Uterus (tissue), 4 donors: Measurements from ENCODE around the gene ABHD16B. TPM values are rescaled to one million over a fixed set of nuclear protein-coding genes. Genes with fewer than 3 reads are reported as not detected.

Experiments used
- DNase-seq, 2 donors: peaks; one replicate each; pipeline ENCODE4 v3.0.0-alpha.2; 2019 to 2020
- H3K27ac ChIP-seq, 2 donors: fragments of 200-600 bp; sonication (generic); 1 replicate in 1 of 2; 2 replicates in 1 of 2; pipeline ENCODE4 v1.5.1; 2016 to 2018
- H3K27me3 ChIP-seq, 2 donors: fragments of 200-600 bp; sonication (generic); one replicate each; pipeline ENCODE4 v1.5.1; 2018 to 2019; ENCODE audit warnings: control low read depth in 1 of 2
- H3K36me3 ChIP-seq, 2 donors: fragments of 200-600 bp; sonication (generic); one replicate each; pipeline ENCODE4 v1.5.1; 2019; ENCODE audit warnings: control low read depth in 1 of 2
- H3K4me1 ChIP-seq, 2 donors: fragments of 200-600 bp; sonication (generic); one replicate each; pipeline ENCODE4 v1.5.1; 2018 to 2019; ENCODE audit warnings: control low read depth in 1 of 2
- H3K4me3 ChIP-seq, 2 donors: fragments of 200-600 bp; sonication (generic); 1 replicate in 1 of 2; 2 replicates in 1 of 2; pipeline ENCODE4 v1.5.1; 2018 to 2019; ENCODE audit warnings: mild to moderate bottlenecking in 1 of 2
- H3K9me3 ChIP-seq, 2 donors: fragments of 200-600 bp; sonication (generic); one replicate each; pipeline ENCODE4 v1.5.1; 2019; ENCODE audit warnings: control low read depth in 1 of 2
- POLR2A ChIP-seq, 2 donors: fragments of 450-650 bp; IDR thresholded peaks; one replicate each; pipeline ENCODE4 v1.6.1; 2016; ENCODE audit warnings: antibody characterized with exemption in 2 of 2, mild to moderate bottlenecking in 1 of 2, moderate library complexity in 1 of 2
- intact Hi-C: fragments of 100-400 bp; cut with DNase I; formaldehyde crosslinking; loops from one replicate; pipeline ENCODE4 v1.15.1; 2023; ENCODE audit warnings: low total_unique reads
- small RNA-seq: library from RNA; depleted of rRNA; stranded (forward); fragments of <200 nt; gene quantifications from one replicate; pipeline ENCODE3, GENCODE V24; 2016
- total RNA-seq, 4 donors: library from RNA; depleted of rRNA in 3 of 4; stranded (reverse); fragments of >200 nt in 3 of 4; gene quantifications; one replicate each; pipeline versions ENCODE4 v1.1.0 to v1.2.4, GENCODE V29; 2014 to 2023
- TF ChIP-seq, protein P1 (sequence below), 4 experiments: fragments of 200-600 bp in 2 of 4; fragments of 450-650 bp in 2 of 4; sonication (generic) in 2 of 4; IDR thresholded peaks; one replicate each; pipeline ENCODE4 v1.5.1; 2016 to 2019; ENCODE audit warnings: antibody characterized with exemption in 4 of 4, mild to moderate bottlenecking in 2 of 4, moderate library complexity in 1 of 4
- donor health status: DM: yes; HTN: yes; CAD: no.

ABHD16B gene
- total RNA-seq, 4 donors from 2014 or later = not detected

DNA sequence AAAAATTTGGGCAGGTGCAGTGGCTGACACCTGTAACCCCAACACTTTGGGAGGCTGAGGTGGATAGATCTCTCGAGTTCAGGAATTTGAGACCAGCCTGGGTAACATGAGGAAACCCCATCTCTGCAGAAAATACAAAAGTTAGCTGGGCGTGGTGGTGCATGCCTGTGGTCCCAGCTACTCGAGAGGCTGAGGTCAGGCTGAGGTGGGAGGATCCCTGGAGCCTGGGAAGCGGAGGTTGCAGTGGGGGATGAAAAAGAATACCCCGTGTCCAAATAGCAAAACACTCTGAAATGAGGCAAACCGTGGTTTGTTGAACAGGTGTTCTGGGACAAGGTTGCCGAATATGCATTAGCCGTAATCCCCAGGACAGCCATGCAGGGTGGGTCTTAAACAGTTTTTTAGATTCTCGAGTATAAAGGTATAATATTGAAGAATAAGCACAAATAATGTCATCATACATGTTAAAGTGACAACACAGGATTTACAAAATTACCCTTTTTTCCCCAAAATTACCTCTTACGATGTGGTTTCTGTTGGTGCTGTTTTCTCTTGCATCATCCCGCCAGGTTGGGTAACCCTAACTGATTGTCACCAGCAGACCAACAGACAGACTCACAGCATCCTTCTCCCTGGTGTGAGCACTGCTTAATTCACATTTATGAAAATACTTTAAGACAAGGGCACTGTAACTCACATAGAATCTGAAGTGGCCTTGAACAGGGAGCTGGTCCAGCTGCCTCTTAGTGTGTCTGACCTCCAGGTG is 42.7 kb downstream of the ABHD16B start:
- no peaks in the 10 kb centered on the region for H3K27me3 ChIP-seq
- H3K27ac ChIP-seq = no peak overlapping the region
- H3K4me1 ChIP-seq = no peaks in the 10 kb centered on the region
- TF ChIP-seq POLR2A (IDR thresholded peaks at IDR 0.05) = no peak
- TF ChIP-seq, protein P1, sequence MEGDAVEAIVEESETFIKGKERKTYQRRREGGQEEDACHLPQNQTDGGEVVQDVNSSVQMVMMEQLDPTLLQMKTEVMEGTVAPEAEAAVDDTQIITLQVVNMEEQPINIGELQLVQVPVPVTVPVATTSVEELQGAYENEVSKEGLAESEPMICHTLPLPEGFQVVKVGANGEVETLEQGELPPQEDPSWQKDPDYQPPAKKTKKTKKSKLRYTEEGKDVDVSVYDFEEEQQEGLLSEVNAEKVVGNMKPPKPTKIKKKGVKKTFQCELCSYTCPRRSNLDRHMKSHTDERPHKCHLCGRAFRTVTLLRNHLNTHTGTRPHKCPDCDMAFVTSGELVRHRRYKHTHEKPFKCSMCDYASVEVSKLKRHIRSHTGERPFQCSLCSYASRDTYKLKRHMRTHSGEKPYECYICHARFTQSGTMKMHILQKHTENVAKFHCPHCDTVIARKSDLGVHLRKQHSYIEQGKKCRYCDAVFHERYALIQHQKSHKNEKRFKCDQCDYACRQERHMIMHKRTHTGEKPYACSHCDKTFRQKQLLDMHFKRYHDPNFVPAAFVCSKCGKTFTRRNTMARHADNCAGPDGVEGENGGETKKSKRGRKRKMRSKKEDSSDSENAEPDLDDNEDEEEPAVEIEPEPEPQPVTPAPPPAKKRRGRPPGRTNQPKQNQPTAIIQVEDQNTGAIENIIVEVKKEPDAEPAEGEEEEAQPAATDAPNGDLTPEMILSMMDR (IDR thresholded peaks at IDR 0.05) = no peak
- no peaks in the 10 kb centered on the region for H3K36me3 ChIP-seq
- H3K4me3 ChIP-seq = no peak overlapping the region
- no peak for DNase-seq
- intact Hi-C loops = no loop called here
- no peaks in the 10 kb centered on the region for H3K9me3 ChIP-seq

DNA sequence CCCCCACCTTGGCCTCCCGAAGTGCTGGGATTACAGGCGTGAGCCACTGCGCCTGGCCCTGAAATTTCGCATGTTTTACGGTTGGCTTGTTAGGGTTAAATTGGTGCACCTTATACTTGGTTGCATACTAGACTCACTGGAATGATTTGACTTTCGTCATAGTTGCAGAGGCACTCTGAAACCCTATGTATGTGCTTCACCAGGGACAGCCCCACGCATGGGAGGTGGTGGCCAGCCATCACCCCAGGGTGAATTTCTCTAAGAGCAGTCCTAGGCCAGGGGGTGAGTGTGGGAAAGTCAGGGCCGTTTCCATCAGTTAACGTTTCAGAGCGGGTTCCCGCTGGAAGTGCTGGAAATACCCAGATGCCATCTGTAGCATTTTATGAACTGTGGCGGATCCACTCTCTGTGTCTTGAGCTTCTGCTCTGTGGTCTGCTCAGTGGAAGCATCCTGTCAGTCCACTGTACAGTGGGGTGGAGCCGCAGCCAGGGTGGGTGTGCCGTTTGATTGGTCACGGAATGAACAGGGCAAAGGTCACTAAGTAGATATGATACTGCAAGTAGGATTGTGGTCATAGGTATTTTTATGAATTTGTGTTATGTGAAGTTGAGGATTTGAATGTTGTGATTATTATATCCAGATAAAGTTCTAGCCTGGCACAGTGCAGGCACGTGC is 46.8 kb downstream of the ABHD16B start:
- Histone ChIP-seq H3K4me1 (no peaks in the 10 kb centered on the region), H3K27me3 (no peaks in the 10 kb centered on the region), H3K36me3 (no peaks in the 10 kb centered on the region), H3K9me3 (no peaks in the 10 kb centered on the region), H3K27ac (no peak overlapping the region), H3K4me3 (no peak overlapping the region)
- no peak for DNase-seq
- intact Hi-C loops = no loop called here
- TF ChIP-seq, protein P1 (IDR thresholded peaks at IDR 0.05) = no peak
- TF ChIP-seq POLR2A (IDR thresholded peaks at IDR 0.05) = no peak

DNA sequence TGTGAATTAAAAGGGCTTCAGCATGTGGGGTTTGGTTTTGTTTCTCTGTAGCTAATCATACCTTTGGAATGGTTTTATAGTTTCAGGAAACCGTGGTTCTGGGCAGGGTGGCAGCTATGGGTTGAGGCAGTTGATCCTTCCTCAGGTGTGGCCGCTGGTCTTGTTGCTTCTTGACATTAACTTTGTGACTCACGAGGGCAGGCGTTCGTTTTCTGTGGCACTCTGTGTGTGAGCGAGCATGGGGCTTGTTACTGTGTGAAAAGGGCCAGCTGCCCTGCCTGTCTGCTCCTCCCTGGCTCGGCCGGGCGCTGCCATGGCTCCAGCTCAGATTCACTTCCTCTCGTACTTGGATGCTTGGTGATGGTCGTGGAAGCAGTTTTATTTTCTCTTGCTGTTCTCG is 49.9 kb downstream of the ABHD16B start:
- H3K9me3 ChIP-seq = no peaks in the 10 kb centered on the region
- no peak for DNase-seq
- H3K4me1 ChIP-seq = no peaks in the 10 kb centered on the region
- no peak for TF ChIP-seq POLR2A (IDR thresholded peaks at IDR 0.05)
- TF ChIP-seq, protein P1 (IDR thresholded peaks at IDR 0.05) = no peak
- intact Hi-C loops = no loop called here
- no peak overlapping the region for H3K4me3 ChIP-seq
- H3K27me3 ChIP-seq = no peaks in the 10 kb centered on the region
- no peak overlapping the region for H3K27ac ChIP-seq
- H3K36me3 ChIP-seq = no peaks in the 10 kb centered on the region

Small RNAs within 50 kb of the gene (small RNA-seq; reads per million reads assigned to genes)
- not detected for gene RNU1-134P

Other genes starting within 250 kb of the ABHD16B start
- gene GMEB2, start 234.4 kb upstream of the ABHD16B start, total RNA-seq = 10 to 100 TPM in 2 of 4 donors, 1 to 10 TPM in 2; 2.1 to 24.8 (median 11.5) TPM
- gene STMN3, start 208.1 kb upstream of the ABHD16B start, total RNA-seq = 10 to 100 TPM in 3 of 4 donors, 1 to 10 TPM in 1; 9.2 to 30.5 (median 20.9) TPM
- gene RTEL1, start 203.2 kb upstream of the ABHD16B start, total RNA-seq = 10 to 100 TPM; 17.4 to 56.5 (median 26.6) TPM
- 1 to 10 TPM in 1 of 4 donors, under 1 TPM in 1, not detected in 2; 0.83 to 4.1 TPM for gene TNFRSF6B, start 164.8 kb upstream of the ABHD16B start, total RNA-seq
- 10 to 100 TPM; 26.1 to 59.8 (median 33.5) TPM for gene ARFRP1, start 153.5 kb upstream of the ABHD16B start, total RNA-seq
- 10 to 100 TPM in 3 of 4 donors, 1 to 10 TPM in 1; 1.5 to 37.9 (median 15.3) TPM for gene ZGPAT, start 153.5 kb upstream of the ABHD16B start, total RNA-seq
- 10 to 100 TPM in 1 of 4 donors, 1 to 10 TPM in 3; 2.6 to 10.5 (median 8.4) TPM for gene LIME1, start 124.8 kb upstream of the ABHD16B start, total RNA-seq
- 100 to 1,000 TPM in 1 of 4 donors, 10 to 100 TPM in 3; 10.5 to 120 (median 41.0) TPM for gene SLC2A4RG, start 121.7 kb upstream of the ABHD16B start, total RNA-seq
- gene ZBTB46, start 30.2 kb upstream of the ABHD16B start, total RNA-seq = 10 to 100 TPM in 3 of 4 donors, 1 to 10 TPM in 1; 5.0 to 62.8 (median 38.8) TPM
- gene TPD52L2, start 3.8 kb downstream of the ABHD16B start, total RNA-seq = 10 to 100 TPM; 44.1 to 77.8 (median 62.0) TPM
- gene DNAJC5, start 33.6 kb downstream of the ABHD16B start, total RNA-seq = 10 to 100 TPM; 10.9 to 39.8 (median 25.6) TPM
- 10 to 100 TPM; 21.8 to 64.6 (median 23.5) TPM for gene UCKL1, start 94.9 kb downstream of the ABHD16B start, total RNA-seq
- 10 to 100 TPM in 3 of 4 donors, 1 to 10 TPM in 1; 4.7 to 23.3 (median 17.4) TPM for gene ZNF512B, start 108.4 kb downstream of the ABHD16B start, total RNA-seq
- gene SAMD10, start 118.1 kb downstream of the ABHD16B start, total RNA-seq = 1 to 10 TPM in 2 of 4 donors, under 1 TPM in 1, not detected in 1; 0.83 to 7.6 (median 1.2) TPM
- 10 to 100 TPM; 28.5 to 73.0 (median 69.6) TPM for gene PRPF6, start 119.6 kb downstream of the ABHD16B start, total RNA-seq
- gene C20orf204, start 174.7 kb downstream of the ABHD16B start, total RNA-seq = 1 to 10 TPM in 2 of 4 donors, under 1 TPM in 1, not detected in 1; 0.26 to 2.9 (median 1.9) TPM
- gene SOX18, start 188.1 kb downstream of the ABHD16B start, total RNA-seq = 100 to 1,000 TPM in 1 of 4 donors, 10 to 100 TPM in 2, 1 to 10 TPM in 1; 6.7 to 116 (median 19.1) TPM
- 10 to 100 TPM; 21.5 to 75.4 (median 27.2) TPM for gene TCEA2, start 201.7 kb downstream of the ABHD16B start, total RNA-seq
- gene RGS19, start 218.0 kb downstream of the ABHD16B start, total RNA-seq = 10 to 100 TPM in 1 of 4 donors, 1 to 10 TPM in 3; 4.6 to 38.8 (median 6.7) TPM
- gene OPRL1, start 218.6 kb downstream of the ABHD16B start, total RNA-seq = 1 to 10 TPM in 1 of 4 donors, under 1 TPM in 2, not detected in 1; 0.51 to 1.9 (median 0.64) TPM
- not detected for gene LKAAEAR1, start 222.9 kb downstream of the ABHD16B start, total RNA-seq
- not detected for gene NPBWR2, start 246.1 kb downstream of the ABHD16B start, total RNA-seq